T-cell (primary cell): ENCODE data around the gene MSL3. TPM values are rescaled to one million over a fixed set of nuclear protein-coding genes. Genes with fewer than 3 reads are reported as not detected.

Experiments used
- ATAC-seq, 4 experiments: fragments of 200-7000 bp in 3 of 4; fragments of 150-1000 bp in 1 of 4; cut with Tn5 transposase; replicated peaks in 1 of 4; 1 replicate in 3 of 4; 2 replicates in 1 of 4; pipeline ENCODE4 v1.10.0; 2021; ENCODE audit warnings: moderate library complexity in 3 of 4, mild to moderate bottlenecking in 2 of 4, moderate number of reproducible peaks in 1 of 4
- CTCF ChIA-PET, 2 donors: fragments of 300-600 bp; sonication (Branson Sonifier 250); formaldehyde crosslinking; loops; one replicate each; lab custom pipeline; 2022; ENCODE audit warnings: antibody characterized with exemption in 2 of 2; lab: Charles Lee
- POLR2A ChIA-PET, 2 donors: fragments of 300-600 bp; sonication (Branson Sonifier 250); formaldehyde crosslinking; loops; one replicate each; lab custom pipeline; 2022; ENCODE audit warnings: antibody characterized with exemption in 2 of 2; lab: Charles Lee
- DNase-seq, 35 experiments: peaks; one replicate each; pipeline versions ENCODE4 v3.0.0 to v3.0.0-alpha.2; 2013 to 2023
- H3K27ac ChIP-seq: one replicate; pipeline ENCODE4 v1.5.1; 2013; ENCODE audit warnings: low read length
- H3K27me3 ChIP-seq, 2 experiments: replicated peaks in 1 of 2; 1 replicate in 1 of 2; 2 replicates in 1 of 2; pipeline versions ENCODE4 v1.6.1 to v1.7.0; 2013; ENCODE audit warnings: low read length in 1 of 2, mixed read lengths in 1 of 2; ENCODE audit not compliant: control insufficient read depth in 2 of 2, insufficient read depth in 2 of 2; ENCODE audit errors: extremely low read depth in 1 of 2
- H3K36me3 ChIP-seq, 2 donors: 1 replicate in 1 of 2; 2 replicates in 1 of 2; pipeline versions ENCODE4 v1.6.1 to v1.7.0; 2013; ENCODE audit warnings: low read length in 1 of 2; ENCODE audit not compliant: control insufficient read depth in 2 of 2, insufficient read depth in 1 of 2; ENCODE audit errors: extremely low read depth in 1 of 2
- H3K4me1 ChIP-seq, 2 experiments: 1 replicate in 1 of 2; 2 replicates in 1 of 2; pipeline versions ENCODE4 v1.6.1 to v1.7.0; 2013; ENCODE audit warnings: low read length in 2 of 2, mixed read lengths in 1 of 2; ENCODE audit not compliant: insufficient read depth in 2 of 2, control insufficient read depth in 1 of 2; ENCODE audit errors: extremely low read depth in 1 of 2
- H3K4me3 ChIP-seq, 2 donors: 1 replicate in 1 of 2; 2 replicates in 1 of 2; pipeline versions ENCODE4 v1.5.1 to v1.7.0; 2013; ENCODE audit warnings: mild to moderate bottlenecking in 2 of 2, low read length in 1 of 2, moderate library complexity in 1 of 2; ENCODE audit not compliant: control insufficient read depth in 1 of 2; ENCODE audit errors: extremely low read depth in 1 of 2
- H3K9me3 ChIP-seq: 2 replicates; pipeline ENCODE4 v1.7.0; 2013
- H3K27ac Mint-ChIP-seq, 2 donors: one replicate each; pipeline ENCODE4 v1.8.0; 2020 to 2021; ENCODE audit warnings: mild to moderate bottlenecking in 2 of 2, mixed read lengths in 2 of 2
- H3K27me3 Mint-ChIP-seq, 2 donors: one replicate each; pipeline ENCODE4 v1.8.0; 2021 to 2022; ENCODE audit warnings: mixed read lengths in 2 of 2
- H3K36me3 Mint-ChIP-seq: one replicate; pipeline ENCODE4 v1.8.0; 2021; ENCODE audit warnings: mixed read lengths
- H3K4me1 Mint-ChIP-seq, 3 donors: one replicate each; pipeline ENCODE4 v1.8.0; 2020 to 2022; ENCODE audit warnings: mixed read lengths in 3 of 3, mild to moderate bottlenecking in 1 of 3
- H3K4me3 Mint-ChIP-seq, 3 donors: one replicate each; pipeline ENCODE4 v1.8.0; 2020 to 2022; ENCODE audit warnings: mild to moderate bottlenecking in 3 of 3, mixed read lengths in 3 of 3, moderate library complexity in 3 of 3
- H3K9me3 Mint-ChIP-seq, 3 donors: one replicate each; pipeline ENCODE4 v1.8.0; 2020 to 2022; ENCODE audit warnings: mixed read lengths in 3 of 3
- WGBS: methylation state at CpG from one replicate; pipeline ENCODE4 v1.1.5; 2013; ENCODE audit warnings: missing lambda C conversion rate; ENCODE audit not compliant: insufficient coverage; 5-methylcytosine and 5-hydroxymethylcytosine counted together
- total RNA-seq, 35 experiments: library from RNA in 6 of 35; stranded (reverse) in 6 of 35; fragments of 120-200 nt in 1 of 35; gene quantifications; one replicate each; pipeline versions ENCODE4 v1.2.1 to v1.2.4 and lab custom pipeline; 2013 to 2026

The MSL3 gene
- total RNA-seq, 5 donors from 2014 or later (not counting 1 experiment from before 2014, with no cell fraction given), result 109 to 140 (median 133) TPM

DNA sequence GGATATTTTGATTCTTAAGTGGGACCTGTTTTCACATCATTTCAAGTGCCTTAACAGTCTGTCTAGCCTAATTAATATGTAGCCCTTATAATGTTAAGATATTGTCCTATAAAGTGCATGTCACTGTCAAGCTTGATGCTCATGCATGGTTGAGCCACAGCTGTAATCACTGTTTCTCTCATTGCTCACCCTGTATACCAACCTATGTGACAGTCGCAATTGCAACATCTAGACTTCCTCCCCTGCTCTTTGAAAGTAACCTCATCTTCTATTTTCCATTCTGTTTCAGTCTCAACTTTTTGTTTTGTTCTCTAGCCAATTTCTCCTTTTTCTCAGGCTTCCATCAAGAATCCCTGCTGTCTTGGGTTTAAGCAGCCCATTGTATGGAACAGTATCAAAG is 24.4 kb upstream of the MSL3 start:
- Histone ChIP-seq H3K4me3 (no peak overlapping the region), H3K27ac (no peak overlapping the region), H3K4me1 (no peaks in the 10 kb centered on the region), H3K27me3 (peaks cover 0 to 4% of the 10 kb centered on the region in 2 experiments), H3K9me3 (no peaks in the 10 kb centered on the region), H3K36me3 (no peaks in the 10 kb centered on the region)
- ChIA-PET CTCF (no interaction called here), POLR2A (no interaction called here)
- no peak for ATAC-seq
- Mint-ChIP-seq H3K27ac (no peak overlapping the region), H3K36me3 (no peaks in the 10 kb centered on the region), H3K27me3 (peaks cover 7 to 44% of the 10 kb centered on the region in 2 donors), H3K4me1 (no peaks in the 10 kb centered on the region), H3K9me3 (no peaks in the 10 kb centered on the region), H3K4me3 (no peak overlapping the region)
- no peak for DNase-seq
- no CpG with 5 or more reads among the region's 1 CpG for WGBS

DNA sequence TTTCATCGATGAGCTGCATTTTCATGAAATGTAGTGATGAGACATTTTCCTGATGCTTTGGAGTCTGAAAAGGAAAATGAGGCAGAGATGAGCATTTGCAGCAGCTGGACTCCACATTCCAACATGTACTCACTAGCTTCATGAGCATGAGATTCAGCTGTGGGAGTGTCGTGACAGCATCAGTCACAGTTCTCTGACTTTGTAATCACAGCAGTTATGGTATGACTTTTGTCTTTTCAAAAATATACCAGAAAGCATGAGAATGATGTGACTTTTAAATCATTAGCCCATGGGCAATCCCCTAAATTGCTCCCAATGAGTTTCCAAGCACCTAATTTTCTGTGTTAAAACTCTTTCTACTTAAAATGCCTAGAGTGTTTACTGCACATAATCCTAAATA is 18.3 kb upstream of the MSL3 start:
- H3K9me3 Mint-ChIP-seq, result no peaks in the 10 kb centered on the region

DNA sequence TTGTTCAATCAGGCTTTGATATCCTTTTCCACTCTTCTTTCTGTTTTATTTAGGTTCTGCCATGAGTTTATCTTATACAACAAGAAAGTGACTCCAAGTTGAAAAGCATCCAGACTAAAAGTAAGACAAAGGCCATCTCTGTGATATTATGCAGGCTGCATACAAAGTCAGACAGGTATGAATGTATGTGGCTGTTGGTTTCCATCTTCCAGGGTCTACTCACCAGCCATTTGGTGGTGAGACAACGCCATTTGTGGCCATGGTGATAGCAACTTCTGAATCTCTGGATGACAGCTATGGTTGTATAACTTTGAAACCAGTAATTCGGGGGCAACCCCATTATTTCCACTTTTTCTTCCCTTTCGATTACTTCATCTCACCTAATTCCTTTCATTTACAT is 17.2 kb upstream of the MSL3 start:
- Histone ChIP-seq H3K9me3 (no peaks in the 10 kb centered on the region), H3K27me3 (no peaks in the 10 kb centered on the region), H3K4me3 (no peak overlapping the region), H3K27ac (no peak overlapping the region), H3K36me3 (no peaks in the 10 kb centered on the region), H3K4me1 (no peaks in the 10 kb centered on the region)
- POLR2A ChIA-PET, result no interaction called here
- H3K4me3 Mint-ChIP-seq, result no peak overlapping the region
- no peaks in the 10 kb centered on the region for H3K9me3 Mint-ChIP-seq
- no peak for ATAC-seq
- H3K4me1 Mint-ChIP-seq, result no peaks in the 10 kb centered on the region
- CTCF ChIA-PET, result no interaction called here
- no peak overlapping the region for H3K27ac Mint-ChIP-seq
- no peak for DNase-seq
- no peaks in the 10 kb centered on the region for H3K36me3 Mint-ChIP-seq
- H3K27me3 Mint-ChIP-seq, result peaks cover 7 to 25% of the 10 kb centered on the region in 2 donors
- no CpG with 5 or more reads among the region's 3 CpGs for WGBS

More for the DNA sequence above, 18.3 kb upstream of the MSL3 start:
- ATAC-seq, result no peak
- H3K4me3 Mint-ChIP-seq, result no peak overlapping the region
- ChIA-PET CTCF (no interaction called here), POLR2A (interaction anchor here in 1 of 2 donors (0.6 kb wide), 1 partner anchor 41 kb away, joined by 3 read pairs; no protein-coding TSS in a partner anchor)
- no peaks in the 10 kb centered on the region for H3K4me1 Mint-ChIP-seq
- H3K36me3 Mint-ChIP-seq, result no peaks in the 10 kb centered on the region
- WGBS, result no CpG with 5 or more reads among the region's 2 CpGs
- H3K27me3 Mint-ChIP-seq, result peaks cover 8 to 31% of the 10 kb centered on the region in 2 donors
- Histone ChIP-seq H3K27ac (no peak overlapping the region), H3K4me3 (no peak overlapping the region), H3K4me1 (no peaks in the 10 kb centered on the region), H3K9me3 (no peaks in the 10 kb centered on the region), H3K36me3 (no peaks in the 10 kb centered on the region), H3K27me3 (peaks cover 0 to 2% of the 10 kb centered on the region in 2 experiments)
- DNase-seq, result no peak
- H3K27ac Mint-ChIP-seq, result no peak overlapping the region

DNA sequence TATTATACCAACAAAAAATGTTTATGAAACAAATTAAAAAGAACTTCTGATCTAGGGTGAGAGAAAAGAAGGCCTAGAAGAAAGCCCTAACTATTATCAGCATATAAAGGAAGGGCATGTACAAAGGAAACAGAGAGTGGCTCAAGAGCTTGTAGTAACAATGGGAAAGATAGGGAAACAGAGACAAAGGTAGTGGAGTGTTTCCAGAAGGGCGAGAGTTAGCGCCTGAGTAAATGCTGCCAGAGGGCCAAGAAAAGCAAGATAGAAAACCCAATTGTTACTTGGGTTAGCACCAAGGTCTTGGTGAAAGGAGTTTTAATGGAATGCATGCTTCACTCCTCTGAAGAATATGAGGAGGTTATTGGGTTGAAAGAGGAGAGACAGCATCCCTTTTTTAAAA is 16.5 kb upstream of the MSL3 start:
- ChIA-PET CTCF (no interaction called here), POLR2A (no interaction called here)
- no peaks in the 10 kb centered on the region for H3K9me3 Mint-ChIP-seq
- WGBS, result 83% methylated on average over 2 of the region's 2 CpGs
- DNase-seq, result no peak
- H3K27ac Mint-ChIP-seq, result no peak overlapping the region
- Histone ChIP-seq H3K9me3 (no peaks in the 10 kb centered on the region), H3K27ac (no peak overlapping the region), H3K4me1 (no peaks in the 10 kb centered on the region), H3K36me3 (no peaks in the 10 kb centered on the region), H3K27me3 (no peaks in the 10 kb centered on the region), H3K4me3 (no peak overlapping the region)
- H3K4me1 Mint-ChIP-seq, result no peaks in the 10 kb centered on the region
- no peaks in the 10 kb centered on the region for H3K36me3 Mint-ChIP-seq
- no peak overlapping the region for H3K4me3 Mint-ChIP-seq
- H3K27me3 Mint-ChIP-seq, result peaks cover 7 to 21% of the 10 kb centered on the region in 2 donors
- ATAC-seq, result no peak

DNA sequence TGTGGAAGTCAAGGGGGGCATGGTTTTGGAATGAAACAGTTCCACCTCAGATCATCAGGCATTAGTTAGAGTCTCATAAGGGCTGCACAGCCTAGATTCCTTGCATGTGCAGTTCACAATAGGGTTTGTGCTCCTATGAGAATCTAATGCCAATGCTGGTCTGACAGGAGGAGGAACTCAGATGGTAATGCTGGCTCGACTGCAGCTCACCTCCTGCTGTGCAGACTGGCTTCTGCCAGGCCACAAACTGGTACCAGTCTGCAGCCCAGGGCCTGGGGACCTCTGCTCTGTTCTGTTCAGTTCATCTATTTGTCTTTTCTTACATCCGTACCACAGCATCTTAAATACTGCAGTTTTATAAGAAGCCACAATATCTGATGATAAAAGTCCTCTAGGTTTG is 12.2 kb upstream of the MSL3 start:
- WGBS, result 100% methylated on average over 1 of the region's 2 CpGs
- H3K27me3 ChIP-seq, result no peaks in the 10 kb centered on the region
- Mint-ChIP-seq H3K4me3 (no peak overlapping the region), H3K27ac (no peak overlapping the region), H3K27me3 (peaks cover 3 to 23% of the 10 kb centered on the region in 2 donors), H3K36me3 (no peaks in the 10 kb centered on the region), H3K9me3 (no peaks in the 10 kb centered on the region), H3K4me1 (no peaks in the 10 kb centered on the region)
- H3K4me3 ChIP-seq, result no peak overlapping the region
- CTCF ChIA-PET, result no interaction called here
- no peak for ATAC-seq
- no peaks in the 10 kb centered on the region for H3K9me3 ChIP-seq
- H3K27ac ChIP-seq, result no peak overlapping the region
- no peak for DNase-seq
- POLR2A ChIA-PET, result no interaction called here
- H3K4me1 ChIP-seq, result no peaks in the 10 kb centered on the region
- no peaks in the 10 kb centered on the region for H3K36me3 ChIP-seq

DNA sequence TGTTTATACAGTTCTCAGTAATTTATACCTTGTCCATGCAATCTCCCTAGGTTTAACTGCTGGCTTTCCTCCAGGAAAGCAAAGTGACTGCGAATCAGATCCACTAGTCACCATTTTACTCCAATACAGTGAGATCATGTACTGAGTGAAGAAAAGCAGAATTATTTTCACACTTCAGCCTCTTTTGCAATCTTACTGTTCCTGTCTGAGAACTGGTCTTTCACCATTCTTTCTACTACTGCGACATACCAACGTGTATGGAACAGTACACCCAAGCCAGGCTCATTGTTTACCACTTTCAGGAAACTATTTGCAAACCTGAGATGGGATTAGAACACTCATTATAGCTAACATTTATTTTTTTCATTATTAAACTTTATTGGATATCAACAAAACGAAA is 8.0 kb upstream of the MSL3 start:
- H3K36me3 ChIP-seq, result no peaks in the 10 kb centered on the region
- Mint-ChIP-seq H3K9me3 (no peaks in the 10 kb centered on the region), H3K36me3 (no peaks in the 10 kb centered on the region), H3K4me1 (no peaks in the 10 kb centered on the region), H3K27me3 (peaks cover 0 to 24% of the 10 kb centered on the region in 2 donors), H3K27ac (no peak overlapping the region), H3K4me3 (no peak overlapping the region)
- POLR2A ChIA-PET, result no interaction called here
- no peaks in the 10 kb centered on the region for H3K9me3 ChIP-seq
- CTCF ChIA-PET, result interaction anchor here (0.5 to 0.6 kb wide), 2 partner anchors 216 to 608 kb away, joined by 3 read pairs; no protein-coding TSS in a partner anchor
- no CpG with 5 or more reads among the region's 4 CpGs for WGBS
- DNase-seq (no peak), ATAC-seq (no peak)
- H3K27ac ChIP-seq, result no peak overlapping the region
- H3K4me1 ChIP-seq, result no peaks in the 10 kb centered on the region
- H3K4me3 ChIP-seq, result no peak overlapping the region
- H3K27me3 ChIP-seq, result no peaks in the 10 kb centered on the region

DNA sequence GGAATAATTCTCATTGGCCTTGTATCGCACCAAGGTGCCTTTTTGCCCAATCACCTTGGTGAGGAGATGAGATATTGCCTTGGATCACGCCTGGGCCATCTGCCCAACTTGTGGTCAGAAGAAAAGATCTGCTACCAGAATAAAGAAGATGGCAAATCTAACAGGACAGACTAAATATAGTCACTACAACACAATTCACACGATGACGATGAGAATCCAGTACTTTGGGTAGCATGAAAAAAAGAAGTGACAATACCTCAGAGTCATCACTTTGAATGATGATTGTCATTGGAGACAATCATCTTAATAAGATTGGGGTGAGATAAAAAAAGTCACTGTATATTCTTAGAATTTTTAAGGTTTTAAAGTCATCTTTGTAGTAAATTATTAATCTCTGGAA is 7.3 kb upstream of the MSL3 start:
- no peaks in the 10 kb centered on the region for H3K27me3 ChIP-seq
- no peak overlapping the region for H3K27ac ChIP-seq
- no peaks in the 10 kb centered on the region for H3K9me3 ChIP-seq
- no peak overlapping the region for H3K4me3 Mint-ChIP-seq
- no peaks in the 10 kb centered on the region for H3K9me3 Mint-ChIP-seq
- H3K36me3 Mint-ChIP-seq, result no peaks in the 10 kb centered on the region
- CTCF ChIA-PET, result no interaction called here
- no peaks in the 10 kb centered on the region for H3K36me3 ChIP-seq
- no peaks in the 10 kb centered on the region for H3K4me1 ChIP-seq
- H3K27me3 Mint-ChIP-seq, result peaks cover 0 to 24% of the 10 kb centered on the region in 2 donors
- no CpG with 5 or more reads among the region's 4 CpGs for WGBS
- ATAC-seq, result no peak
- no peak overlapping the region for H3K4me3 ChIP-seq
- POLR2A ChIA-PET, result no interaction called here
- no peaks in the 10 kb centered on the region for H3K4me1 Mint-ChIP-seq
- no peak overlapping the region for H3K27ac Mint-ChIP-seq
- no peak for DNase-seq
